NOMO-1 (cell line): ENCODE measurements around the gene RGS9.
A peak's percentile ranks its signal among the peaks of the same experiment; 100 is the strongest.
"Not testable (repeated sequence)": the region's sequence is repeated elsewhere in the genome, so short reads cannot be mapped to it uniquely, and the experiment has no call there.

Experiments
- DNase-seq, 2 experiments: peaks; one replicate each; lab custom pipeline; 2025; ENCODE audit not compliant: unreplicated experiment in 2 of 2; lab: John Stamatoyannopoulos, UW

The RGS9 gene

DNA sequence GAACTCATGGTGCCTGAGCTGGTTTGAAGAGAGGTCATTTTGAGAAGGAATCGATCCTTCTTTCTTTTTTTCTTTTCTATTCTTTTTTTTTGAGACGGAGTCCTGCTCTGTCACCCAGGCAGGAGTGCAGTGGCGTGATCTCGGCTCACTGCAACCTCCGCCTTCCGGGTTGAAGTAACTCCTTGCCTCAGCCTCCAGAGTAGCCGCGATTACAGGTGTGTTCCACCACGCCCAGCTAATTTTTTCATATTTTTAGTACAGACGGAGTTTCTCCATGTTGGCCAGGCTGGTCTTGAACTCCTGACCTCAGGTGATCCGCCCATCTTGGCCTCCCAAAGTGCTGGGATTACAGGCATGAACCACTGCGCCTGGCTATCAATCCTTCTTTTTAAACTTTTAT, 43.1 kb downstream of the RGS9 start:
- DNase-seq, result not testable (repeated sequence)

DNA sequence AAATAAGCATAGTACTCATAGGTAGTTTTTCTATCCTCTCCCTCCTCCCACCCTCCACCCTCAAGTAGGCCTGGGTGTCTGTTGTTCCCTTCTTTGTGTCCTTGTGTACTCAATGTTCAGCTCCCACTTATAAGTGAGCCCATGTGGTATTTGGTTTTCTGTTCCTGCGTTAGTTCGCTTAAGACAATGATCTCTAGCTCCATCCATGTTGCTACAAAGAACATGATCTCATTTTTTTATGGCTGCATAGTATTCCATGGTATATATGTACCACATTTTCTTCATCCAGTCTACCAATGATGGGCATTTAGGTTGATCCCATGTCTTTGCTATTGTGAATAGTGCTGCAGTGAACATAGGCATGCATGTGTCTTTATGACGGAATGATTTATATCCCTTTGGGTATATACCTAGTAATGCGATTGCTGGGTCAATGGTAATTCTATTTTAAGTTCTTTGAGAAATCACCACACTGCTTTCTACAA, 43.6 kb downstream of the RGS9 start:
- DNase-seq, result not testable (repeated sequence)

DNA sequence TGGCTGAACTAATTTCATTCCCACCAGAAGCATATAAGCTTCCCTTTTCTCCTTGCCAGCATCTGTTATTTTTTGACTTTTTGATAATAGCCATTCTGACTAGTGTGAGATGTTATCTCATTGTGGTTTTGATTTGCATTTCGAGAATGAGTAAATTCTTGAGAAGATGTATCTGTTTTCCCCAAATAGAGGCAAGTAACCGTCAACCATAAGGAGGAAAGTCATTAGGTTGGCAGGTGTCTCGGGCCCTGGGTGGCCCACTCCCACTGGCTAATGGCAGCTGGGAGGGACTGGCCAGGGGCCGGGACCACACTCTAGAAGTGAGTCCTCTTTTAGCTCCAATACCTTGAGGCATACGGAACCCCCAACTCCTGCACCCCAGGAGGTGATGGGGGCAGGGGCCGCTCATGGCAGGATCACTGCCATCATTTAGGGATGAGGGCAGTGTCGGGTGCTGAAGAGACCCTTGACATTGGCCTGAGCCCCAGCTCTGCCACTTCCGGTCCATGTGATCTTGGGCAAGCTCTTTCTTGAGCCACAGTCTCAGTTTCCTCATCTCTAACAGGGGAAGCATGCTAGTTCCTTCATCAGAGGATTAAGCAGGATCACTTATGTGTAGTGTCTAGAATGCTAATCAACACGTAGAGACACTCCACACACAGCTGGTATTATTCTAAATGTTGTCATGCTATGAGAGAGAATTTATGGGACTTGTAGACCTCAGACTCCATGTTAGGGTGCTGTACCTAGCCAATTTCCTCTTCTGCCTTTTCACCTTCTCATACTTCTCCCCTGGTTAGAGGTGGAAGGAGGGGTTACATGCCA, 44.3 kb downstream of the RGS9 start:
- no peak for DNase-seq

GRCh38 chr17:65182233-65182632, 45.1 kb downstream of the RGS9 start:
- DNase-seq, result no peak

DNA sequence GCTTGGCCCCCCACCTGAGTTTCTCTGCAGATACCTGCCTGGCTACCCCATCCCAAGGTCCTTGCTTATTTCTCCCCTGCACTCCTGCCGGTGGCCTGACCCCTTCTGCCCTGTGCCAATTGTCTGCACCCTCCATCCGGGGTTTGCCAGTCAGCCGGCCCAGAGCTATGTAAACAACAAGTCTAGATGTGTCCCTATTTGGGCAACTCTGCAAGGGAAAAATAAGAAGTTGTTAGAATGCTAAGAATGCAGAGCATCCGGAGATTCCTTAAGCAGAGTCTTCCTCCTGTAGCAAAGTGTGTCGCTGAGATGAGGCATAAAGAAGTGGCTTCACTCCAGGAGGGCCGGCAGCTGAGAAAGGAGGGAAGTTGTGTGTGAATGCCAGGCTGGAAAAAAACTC, 46.6 kb downstream of the RGS9 start:
- no peak for DNase-seq

DNA sequence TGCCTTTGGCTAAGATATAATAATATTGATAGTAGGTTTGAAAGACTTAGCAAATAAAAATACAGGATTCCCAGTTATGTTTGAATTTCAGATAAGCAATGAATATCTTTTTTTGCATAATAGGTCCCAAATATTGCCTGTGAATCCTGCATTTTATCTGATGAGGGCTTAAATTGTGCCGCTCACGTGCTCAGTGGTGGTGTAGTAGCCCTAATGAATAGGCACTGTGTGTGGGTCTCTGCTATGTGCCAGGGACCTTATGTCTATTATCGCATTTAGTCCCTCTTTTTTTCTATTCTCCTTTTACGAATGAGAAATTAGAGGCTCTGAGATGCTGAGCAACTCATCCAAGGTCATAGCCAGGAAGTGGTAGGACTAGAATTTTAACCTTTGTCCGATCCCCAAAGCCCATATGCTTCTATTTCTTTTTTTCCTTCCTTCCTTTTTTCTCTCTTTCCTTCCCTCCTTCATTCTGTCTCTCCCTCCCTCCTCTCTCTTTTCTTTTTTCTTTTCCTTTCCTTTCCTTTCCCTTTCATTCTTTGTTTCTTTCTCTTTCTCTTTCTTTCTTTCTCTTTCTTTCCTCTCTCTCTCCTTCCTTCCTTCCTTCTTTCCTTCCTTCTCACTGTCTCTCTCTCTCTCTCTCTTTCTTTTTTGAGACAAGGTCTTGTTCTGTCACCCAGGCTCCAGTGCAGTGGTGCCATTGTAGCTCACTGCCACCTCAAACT, 47.2 kb downstream of the RGS9 start:
- DNase-seq, result no peak

DNA sequence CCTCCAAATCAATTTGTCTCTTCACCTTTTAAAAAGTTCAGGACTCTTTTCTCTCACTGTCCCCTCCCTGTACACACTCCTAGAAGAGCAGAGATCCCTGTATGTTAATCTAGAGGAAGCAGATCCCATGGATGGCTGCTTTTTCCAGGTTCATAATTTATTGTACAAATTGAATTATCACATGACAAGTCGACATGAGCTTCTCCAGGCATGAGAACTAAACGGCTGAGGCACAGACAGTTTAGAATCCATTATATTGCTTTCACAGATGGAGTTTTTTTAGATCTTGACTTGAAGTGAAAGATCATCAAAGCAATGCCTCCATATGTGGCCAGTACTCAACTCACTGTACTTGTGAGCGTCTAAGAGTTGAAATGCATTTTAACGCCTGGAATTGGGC, 47.9 kb downstream of the RGS9 start:
- DNase-seq, result no peak

DNA sequence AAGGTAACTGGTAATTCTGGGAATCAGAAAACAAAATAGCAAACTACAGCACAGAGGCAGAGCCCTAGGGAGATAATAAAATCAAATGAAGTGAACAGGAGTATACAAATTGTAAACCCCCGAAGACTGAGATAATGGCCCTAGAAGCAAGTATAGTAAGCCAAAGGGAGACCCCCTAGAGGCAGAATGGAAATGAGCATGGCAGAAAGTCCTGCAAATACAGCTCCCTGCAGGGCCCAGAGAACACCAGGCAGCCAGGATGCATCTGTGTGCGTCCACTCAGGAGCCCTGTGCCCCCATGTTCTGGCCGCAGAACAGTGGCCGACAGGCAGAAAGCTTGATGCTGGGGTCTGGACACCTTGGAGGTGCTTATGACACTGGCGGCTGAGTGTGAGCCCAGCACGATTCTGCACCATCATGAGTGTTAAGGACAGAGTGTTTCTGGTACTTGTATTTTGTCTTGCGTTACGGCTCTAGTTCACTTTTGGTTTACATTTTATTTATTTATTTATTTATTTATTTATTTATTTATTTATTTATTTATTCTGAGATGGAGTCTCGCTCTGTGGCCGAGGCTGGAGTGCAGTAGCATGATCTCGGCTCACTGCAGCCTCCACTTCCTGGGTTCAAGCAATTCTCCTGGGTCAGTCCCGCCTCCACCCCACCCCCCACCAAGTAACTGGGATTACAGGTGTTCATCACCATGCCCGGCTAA, 48.7 kb downstream of the RGS9 start:
- DNase-seq, result no peak

DNA sequence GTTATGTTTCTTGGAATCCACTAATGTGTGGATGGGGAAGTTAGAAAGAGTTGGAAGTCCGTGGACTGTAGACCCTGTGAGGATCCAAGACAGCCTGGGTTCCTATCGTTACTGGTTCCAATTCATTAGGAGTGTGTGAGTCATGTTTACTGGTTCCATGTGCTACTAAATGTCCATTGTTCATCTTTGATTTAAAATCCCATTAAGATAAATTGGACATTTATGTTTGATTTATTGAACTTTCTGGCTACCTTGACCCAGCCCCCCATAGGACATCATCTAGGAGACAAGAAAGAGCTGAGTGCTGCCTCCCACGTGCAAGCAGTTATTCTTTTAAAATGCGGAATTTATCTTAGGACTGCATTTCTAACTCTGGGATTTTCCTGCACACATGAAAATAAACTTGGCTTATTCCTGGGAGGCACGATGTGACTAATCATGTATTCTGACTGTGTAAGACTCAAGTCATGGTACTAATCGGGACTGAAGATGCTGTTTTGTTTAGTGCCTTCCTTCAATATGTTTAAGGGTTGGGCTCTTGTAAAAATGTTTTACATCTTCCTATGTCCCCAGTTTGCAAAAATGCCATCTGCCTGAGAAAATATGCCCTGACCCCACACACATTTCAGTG, 53.4 kb downstream of the RGS9 start:
- no peak for DNase-seq

DNA sequence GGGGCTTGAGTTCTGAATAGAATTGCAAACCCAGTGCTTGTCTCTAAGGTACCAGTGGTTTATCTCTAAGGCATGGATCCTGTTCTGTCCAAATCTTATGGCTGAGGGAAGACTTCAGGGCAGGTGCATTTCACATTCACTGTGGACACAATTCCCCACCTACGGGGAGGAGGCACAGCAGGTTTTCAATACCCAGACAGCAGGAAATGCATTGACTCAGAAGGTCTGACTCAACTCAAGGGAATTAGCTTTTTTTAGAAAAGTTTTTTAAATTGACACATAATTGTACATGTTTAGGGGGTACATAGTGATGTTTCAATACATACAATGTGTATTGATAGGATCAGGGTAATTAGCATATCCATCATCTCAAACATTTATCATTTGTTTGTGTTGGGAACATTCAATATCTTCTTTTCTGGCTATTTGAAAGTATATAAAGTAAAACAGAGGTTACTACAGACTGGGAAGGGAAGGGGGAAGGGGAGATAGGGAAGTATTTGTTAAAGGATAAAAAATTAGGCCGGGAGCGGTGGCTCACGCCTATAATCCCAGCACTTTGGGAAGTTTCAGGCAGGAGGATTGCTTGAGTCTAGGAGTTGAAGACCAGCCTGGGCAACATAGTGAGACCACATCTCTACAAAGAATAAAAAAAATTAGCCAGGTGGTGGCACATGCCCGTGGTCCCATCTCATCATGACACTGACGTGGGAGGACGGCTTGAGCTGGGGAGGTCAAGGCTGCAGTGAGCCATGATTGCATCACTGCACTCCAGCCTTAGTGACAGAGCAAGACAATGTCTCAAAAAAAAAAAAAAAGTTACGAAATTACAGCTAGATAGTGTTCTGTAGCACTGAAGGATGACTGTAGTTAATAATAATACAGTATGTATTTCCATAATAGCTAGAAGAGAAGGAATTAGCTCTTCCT, 54.9 kb downstream of the RGS9 start:
- DNase-seq, result peak in 1 of 2 experiments; percentile 20

GRCh38 chr17:65193305-65193704, 56.1 kb downstream of the RGS9 start:
- DNase-seq, result no peak

- DNase-seq, result no peak
These were observed 56.6 kb downstream of the RGS9 start for GRCh38 chr17:65193716-65194293.

DNA sequence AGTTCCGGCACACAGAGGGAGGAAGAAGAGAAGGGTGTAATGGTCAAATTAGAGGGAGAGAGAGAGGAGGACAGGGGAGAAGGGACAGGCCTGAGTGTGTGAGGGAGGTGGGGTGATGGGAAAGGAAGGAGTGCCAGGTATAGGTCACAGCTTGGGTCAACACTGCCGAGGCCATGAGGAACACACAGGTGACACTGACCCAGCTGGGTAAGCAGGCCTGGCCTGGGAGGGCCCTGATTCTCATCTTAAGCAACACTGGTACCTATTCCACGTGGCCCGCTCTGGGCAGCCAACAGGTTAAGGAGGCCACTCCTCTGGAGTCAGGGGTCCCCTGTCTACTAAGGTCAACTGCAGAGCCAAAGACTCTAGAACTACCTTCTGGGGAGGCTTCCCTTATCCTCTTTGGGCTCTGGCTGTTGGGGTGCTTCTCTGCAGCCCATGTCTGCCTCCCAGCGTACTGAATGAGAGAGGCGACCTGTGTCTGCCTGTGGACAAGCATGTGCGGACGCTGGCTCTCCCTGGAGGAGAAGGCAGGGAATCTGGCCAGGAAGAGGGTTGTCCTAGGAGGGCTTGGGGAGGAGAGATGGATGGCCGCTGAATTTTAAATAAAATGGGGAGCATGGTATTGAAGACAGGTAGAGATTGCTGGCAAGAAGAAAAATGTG, 57.6 kb downstream of the RGS9 start:
- DNase-seq, result no peak

DNA sequence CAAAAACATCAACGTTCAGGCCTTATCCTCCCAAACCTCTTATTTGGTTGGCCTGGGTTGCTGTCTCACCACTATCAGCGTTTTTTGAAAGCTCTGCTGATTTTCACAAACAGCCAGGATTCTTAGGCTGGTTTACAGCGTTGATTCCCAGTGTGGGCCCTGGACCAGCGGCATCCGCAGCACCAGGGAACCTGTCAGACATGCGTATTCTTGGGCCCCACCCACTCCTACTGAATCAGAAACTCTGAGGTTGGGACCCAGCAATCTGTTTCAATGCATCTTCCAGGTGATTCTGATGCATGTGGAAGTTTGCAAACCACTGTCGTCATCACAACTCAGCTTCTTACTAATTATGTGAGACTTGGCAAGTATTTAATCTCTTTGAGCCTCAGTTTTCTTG, 58.5 kb downstream of the RGS9 start:
- no peak for DNase-seq

- no peak for DNase-seq
These were observed 59.4 kb downstream of the RGS9 start for GRCh38 chr17:65196617-65197016.

DNA sequence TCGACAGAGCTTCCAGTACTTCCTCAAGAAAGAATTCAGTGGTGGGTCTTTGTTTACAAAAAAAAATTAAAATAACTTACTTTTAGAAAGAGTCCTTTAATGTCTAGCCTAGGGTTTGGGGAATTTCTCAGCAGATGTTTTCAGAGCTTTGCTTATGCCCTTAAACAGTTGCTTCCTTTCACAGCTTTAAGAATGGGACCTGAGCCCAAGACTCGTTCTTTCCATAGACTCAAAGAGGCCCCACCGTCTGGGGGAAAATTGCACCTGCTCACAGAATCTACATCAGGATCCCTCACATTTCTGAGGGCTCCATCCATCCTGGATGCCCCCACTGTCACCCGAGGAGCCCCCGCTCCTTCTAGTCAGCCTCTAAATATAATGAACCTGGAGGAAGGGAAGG, 60.0 kb downstream of the RGS9 start:
- DNase-seq, result no peak

DNA sequence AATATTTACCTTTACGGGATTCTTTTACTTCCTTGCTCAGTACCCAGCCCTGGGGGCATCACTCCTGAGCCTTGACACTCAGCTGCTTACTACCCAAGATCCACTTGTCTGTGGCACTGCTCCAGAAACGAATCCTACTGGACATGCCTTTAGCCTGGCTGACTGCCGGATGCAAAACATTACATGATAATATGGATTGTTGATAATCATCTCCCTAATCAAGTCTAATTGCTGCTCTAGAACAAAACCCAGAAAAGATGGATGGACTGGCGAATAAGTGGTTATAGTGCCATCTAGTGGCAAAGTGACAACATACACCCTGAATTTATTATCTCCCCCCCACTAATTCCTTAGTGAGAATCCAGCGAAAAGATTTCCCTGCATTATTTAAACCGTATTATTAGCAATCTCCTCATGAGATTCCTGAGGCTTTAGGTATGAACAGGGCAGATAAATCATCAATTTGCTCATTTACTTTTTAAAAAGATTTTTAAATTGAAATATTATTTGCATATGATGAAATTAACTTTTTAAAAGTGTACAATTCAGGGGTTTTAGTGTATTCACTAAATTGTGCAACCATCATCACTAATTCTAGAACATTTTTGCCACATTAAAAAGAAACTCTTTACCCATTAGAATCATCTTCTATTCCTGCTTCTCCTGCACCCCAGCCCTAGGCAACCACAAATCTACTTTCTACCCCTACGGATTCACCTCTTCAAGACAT, 61.6 kb downstream of the RGS9 start:
- peak; percentile 52 to 62 for DNase-seq

DNA sequence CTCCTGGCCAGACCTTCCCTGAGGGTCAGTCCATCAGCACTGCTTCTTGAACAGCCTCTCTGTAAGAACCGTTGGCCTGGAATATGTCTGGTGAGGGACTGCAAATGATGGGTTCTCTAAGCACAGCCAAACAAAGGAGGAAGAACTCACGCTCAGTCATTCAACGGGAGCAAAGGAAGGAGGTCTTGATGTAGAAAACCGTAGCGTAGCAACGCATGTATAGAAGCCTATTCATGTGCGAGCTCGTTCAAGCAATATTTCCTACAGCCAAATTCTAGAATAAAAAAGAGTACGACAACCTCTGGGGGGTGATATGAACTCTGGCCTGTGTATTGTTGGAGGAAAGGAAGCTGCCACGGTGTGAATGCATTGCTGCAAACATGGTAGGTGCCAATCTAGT, 64.2 kb downstream of the RGS9 start:
- no peak for DNase-seq
